Globus pallidus (tissue), 1 donor: ENCODE measurements around the gene TBPL2.
A peak's percentile ranks its signal among the peaks of the same experiment; 100 is the strongest.
"Not testable (repeated sequence)": the region's sequence is repeated elsewhere in the genome, so short reads cannot be mapped to it uniquely, and the experiment has no call there.

Source experiments
- DNase-seq: peaks from one replicate; pipeline ENCODE4 v3.0.0-alpha.2; 2015; ENCODE audit warnings: low spot score

TBPL2 gene

GRCh38 chr14:55401751-55402150 lies 38.7 kb downstream of the TBPL2 start:
- no peak for DNase-seq

DNA sequence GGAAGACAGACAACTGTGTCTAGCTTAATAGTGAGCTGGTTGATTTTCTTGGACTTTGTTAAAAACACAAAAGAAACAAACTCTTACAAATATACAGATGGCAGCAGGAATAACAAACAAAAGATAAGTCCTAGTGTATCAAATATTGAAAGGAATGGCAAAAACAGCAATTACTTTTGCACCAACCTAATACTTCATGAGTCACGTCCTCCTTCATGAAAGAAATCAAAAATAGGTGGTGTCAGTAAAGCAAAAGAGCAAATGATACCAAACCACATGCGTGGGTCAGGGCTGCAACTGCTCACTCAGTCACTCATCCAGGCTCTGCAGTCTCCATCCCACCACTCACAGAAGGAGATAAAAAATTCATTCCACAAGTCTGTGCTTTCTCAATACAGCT lies 40.6 kb downstream of the TBPL2 start:
- DNase-seq, result no peak

GRCh38 chr14:55399183-55399582 lies 41.2 kb downstream of the TBPL2 start:
- DNase-seq, result no peak

- DNase-seq, result peak; percentile 7
These were observed 41.7 kb downstream of the TBPL2 start for GRCh38 chr14:55398679-55399078.

GRCh38 chr14:55389330-55389729 lies 51.1 kb downstream of the TBPL2 start:
- DNase-seq, result no peak

DNA sequence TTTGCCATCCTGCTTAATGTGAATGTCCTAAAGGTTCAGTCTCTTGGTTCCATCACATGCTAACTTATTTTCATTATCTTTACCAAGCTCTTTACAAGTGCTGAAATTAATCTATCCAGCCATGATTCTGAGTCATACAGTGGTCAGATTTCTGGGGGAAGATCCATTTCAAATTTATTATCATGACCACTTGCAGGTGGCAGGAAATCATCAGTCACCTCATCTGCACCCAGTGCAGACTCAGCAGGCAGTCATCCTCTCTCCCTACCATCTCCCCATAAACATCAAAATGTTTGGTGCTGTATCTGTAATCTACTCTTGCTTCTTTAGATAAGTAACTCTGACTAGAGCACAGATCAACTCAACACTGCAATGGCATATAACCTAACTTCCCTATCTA lies 52.3 kb downstream of the TBPL2 start:
- DNase-seq, result no peak

- DNase-seq, result no peak
These were observed 53.3 kb downstream of the TBPL2 start for GRCh38 chr14:55387121-55387520.

DNA sequence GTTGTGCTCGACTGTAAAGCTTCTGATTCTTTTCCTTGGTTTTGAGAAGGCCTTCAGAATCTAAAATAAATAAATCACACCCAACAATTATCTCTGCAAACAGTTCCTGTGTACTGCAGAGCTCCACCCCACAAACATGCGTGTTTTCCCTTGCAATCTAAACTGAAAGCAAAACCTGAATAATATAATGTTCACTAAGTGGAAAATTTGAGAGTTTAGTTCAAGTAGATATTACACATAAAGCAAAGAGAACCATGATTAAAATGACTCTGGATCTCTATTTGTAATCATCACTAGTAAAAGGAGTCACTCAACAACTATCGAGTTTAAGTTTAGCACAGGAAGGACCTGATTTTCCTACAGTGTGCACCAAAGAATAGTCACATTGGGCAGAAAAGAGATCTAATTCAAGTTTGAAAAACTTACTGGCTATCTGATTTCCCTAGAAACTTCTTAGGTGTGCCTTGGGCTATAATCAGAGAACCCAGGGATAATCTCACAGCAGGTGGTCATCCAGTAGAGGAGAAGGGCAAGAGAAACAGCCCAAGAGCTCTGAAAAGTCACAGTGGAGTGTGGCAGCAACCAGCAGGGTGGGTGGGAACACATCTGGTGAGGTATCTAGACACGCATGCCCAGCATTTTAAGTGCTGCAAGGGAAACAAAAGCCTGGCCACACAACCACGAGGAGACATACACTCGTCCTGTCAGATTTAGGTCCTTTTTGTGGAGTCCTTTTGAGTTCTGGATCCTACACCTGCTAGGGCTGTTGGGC lies 54.2 kb downstream of the TBPL2 start:
- no peak for DNase-seq

- no peak for DNase-seq
These were observed 55.9 kb downstream of the TBPL2 start for GRCh38 chr14:55384536-55384935.

DNA sequence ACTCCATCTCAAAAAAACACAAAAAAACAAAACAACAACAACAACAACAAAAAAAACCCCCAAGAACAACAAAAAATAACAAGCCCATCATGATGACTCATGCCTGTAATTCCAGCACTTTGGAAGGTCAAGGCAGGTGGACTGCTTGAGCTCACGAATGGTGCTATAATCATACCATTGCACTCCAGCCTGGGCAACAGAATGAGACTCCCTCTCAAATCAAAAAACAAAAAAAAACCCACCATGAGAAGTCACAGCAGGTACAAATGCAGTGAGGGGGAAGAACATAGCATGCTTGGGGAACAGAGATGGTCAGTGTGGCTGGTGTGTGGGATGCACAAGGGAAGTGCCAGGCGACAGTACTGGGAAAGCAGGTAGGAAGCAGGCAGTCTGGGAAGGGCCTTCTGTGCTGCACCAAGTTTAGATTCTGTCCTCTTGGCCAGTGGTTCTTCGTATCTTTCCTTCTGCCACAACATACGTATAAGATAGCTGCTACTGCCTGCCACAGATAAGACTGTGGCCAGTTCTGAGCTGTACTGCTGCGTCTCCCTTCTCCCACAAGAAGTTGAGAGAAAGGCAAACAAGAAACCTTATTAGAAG lies 56.8 kb downstream of the TBPL2 start:
- DNase-seq, result no peak

- not testable (repeated sequence) for DNase-seq
These were observed 57.4 kb downstream of the TBPL2 start for GRCh38 chr14:55383056-55383466.

DNA sequence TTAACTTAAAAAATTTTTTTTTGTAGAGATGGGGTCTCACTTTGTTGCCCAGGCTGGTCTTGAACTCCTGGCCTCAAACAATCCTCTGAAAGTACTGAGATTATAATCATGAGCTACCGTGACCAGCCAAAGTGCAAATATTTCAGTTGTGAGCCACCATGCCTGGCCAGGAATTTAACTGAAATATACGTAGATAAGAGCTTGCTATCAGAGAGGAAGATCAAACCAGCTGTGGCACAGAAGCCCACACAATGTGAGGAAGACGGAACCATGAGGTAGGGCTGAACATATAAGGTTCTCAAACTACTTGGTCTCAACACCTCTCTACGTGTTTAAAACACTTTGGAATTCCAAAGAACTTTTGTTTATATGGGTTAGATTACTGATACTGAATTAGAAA lies 57.9 kb downstream of the TBPL2 start:
- DNase-seq, result no peak

DNA sequence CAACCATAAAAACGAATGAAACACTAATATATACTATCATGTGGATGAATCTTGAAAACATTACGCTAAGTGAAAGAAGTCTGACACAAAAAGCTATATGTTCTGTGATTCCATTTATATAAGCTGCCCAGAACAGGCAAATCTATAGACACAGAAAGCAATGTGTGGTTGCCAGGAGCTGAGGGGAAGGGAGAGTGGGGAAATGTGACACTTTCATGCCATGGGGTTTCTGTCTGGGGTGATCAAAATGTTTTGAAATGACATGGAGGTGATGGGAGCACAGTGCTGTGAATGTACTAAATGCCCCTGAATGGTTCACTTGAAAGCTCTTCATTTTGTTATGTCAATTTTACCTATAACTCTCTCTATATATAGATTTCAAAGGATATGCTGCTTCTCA lies 58.9 kb downstream of the TBPL2 start:
- DNase-seq, result no peak

GRCh38 chr14:55381040-55381439 lies 59.4 kb downstream of the TBPL2 start:
- DNase-seq, result no peak

DNA sequence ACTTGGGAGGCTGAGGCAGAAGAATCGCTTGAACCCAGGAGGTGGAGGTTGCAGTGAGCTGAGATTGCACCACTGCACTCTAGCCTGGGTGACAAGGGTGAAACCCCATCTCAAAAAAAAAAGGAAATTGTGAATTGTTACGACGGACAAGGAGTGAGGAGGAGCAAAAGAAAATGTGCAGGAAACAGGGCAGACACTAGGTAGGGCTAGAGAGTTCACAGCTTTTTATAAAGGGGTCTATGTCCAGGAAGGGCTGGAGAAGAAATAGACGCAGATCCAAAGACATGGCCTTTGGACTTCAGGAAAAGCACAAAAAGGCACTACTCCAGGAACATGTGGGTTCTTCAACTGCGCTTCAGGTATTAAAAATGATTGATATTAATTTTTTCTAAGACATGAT lies 63.2 kb downstream of the TBPL2 start:
- DNase-seq, result no peak

GRCh38 chr14:55374771-55375170 lies 65.6 kb downstream of the TBPL2 start:
- no peak for DNase-seq

- no peak for DNase-seq
These were observed 66.4 kb downstream of the TBPL2 start for GRCh38 chr14:55373784-55374705.

DNA sequence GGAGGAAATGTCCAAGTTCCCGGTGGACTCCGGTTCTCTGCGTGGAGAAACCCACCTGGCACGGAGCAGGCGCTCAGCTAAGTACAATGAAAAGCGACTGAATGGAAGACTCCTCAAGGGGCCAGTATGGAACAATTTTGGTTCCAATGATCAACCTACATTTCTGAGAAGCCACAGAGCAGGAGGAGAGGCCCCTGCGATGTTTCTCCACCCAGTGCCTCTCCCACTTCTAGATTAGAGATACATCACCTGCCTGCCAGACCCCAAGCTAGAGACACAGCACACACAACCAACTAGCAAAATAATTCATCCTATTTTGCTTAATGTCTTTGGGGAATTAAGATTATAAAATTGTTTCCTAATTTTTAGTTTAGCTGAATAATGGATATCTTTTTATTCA lies 67.6 kb downstream of the TBPL2 start:
- DNase-seq, result no peak

- DNase-seq, result no peak
These were observed 68.0 kb downstream of the TBPL2 start for GRCh38 chr14:55372423-55372822.

DNA sequence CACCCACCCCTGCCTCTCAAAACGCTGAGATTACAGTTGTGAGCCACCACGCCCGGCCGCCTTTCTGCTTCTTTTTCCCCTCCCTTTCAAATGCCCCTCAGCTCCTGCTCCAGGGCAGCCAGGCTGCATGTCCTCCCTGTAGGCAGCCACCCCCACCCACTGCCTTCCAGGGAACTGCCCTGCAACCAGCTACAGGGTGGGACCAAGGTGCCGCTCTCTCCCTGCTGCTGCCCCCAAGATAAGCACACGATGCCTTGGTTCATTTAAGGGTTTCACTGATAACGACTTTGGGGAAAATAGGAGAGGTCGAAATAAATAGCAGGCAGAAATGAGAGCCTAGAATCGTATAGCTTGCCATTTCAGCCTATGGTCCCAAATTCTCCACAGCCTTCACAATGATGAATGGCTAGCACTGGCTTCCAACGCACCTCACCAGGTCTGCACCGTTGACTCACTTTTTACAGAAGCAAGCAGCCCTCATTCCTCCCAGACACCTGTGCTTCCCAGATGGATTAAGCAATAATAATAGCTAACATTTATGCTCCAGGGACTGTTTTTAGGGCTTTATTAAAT lies 69.4 kb downstream of the TBPL2 start:
- DNase-seq, result no peak

GRCh38 chr14:55366271-55366670 lies 74.1 kb downstream of the TBPL2 start:
- no peak for DNase-seq
